ENCODE data around the gene EEF1AKMT3. TPM values are rescaled to one million over a fixed set of nuclear protein-coding genes. Genes with fewer than 3 reads are reported as not detected.

EEF1AKMT3 gene
- total and polyA plus RNA-seq, 9 of the 15 experiments (the other 6 are each of a cell fraction or from before 2014, with no cell fraction given), result 4.1 to 17.2 (median 7.9) TPM

- CTCF ChIA-PET (ENCODE audit: low intra/inter-chr PET ratio), result no interaction called here
- Histone ChIP-seq H3K9me3 (replicated peaks; ENCODE audit: control insufficient read depth, insufficient read depth, low read depth, low read length) (no peaks in the 10 kb centered on the region), H3K9ac (ENCODE audit: insufficient read depth in 1 of 2, low read depth in 2 of 2, low read length in 2 of 2) (no peak overlapping the region), H2AFZ (ENCODE audit: low read depth, low read length) (no peak overlapping the region), H3K27ac (ENCODE audit: extremely low read depth, low read depth, low read length) (no peak overlapping the region), H3K9me1 (ENCODE audit: control insufficient read depth, insufficient read depth, low read length) (no peaks in the 10 kb centered on the region), H3K36me3 (ENCODE audit: control insufficient read depth, insufficient read depth, low read length) (peaks cover 15% of the 10 kb centered on the region; the same call in 2 of the 3 replicates), H3K4me3 (no peak overlapping the region), H4K20me1 (replicated peaks; ENCODE audit: control insufficient read depth, insufficient read depth, low read length) (no peaks in the 10 kb centered on the region), H3K4me2 (ENCODE audit: insufficient read depth, low read length) (no peak overlapping the region), H3K4me1 (replicated peaks in 1 of 2; ENCODE audit: control insufficient read depth in 2 of 2, insufficient read depth in 2 of 2, low read length in 2 of 2) (peaks cover 27 to 28% of the 10 kb centered on the region in 2 experiments), H3K79me2 (ENCODE audit: control insufficient read depth, insufficient read depth, low read length) (peaks cover 11% of the 10 kb centered on the region; the same call in 2 of the 3 replicates), H3K27me3 (ENCODE audit: control insufficient read depth in 2 of 2, insufficient read depth in 2 of 2, low read length in 2 of 2) (no peaks in the 10 kb centered on the region)
- no TSS peak for BruUV-seq (replicated peaks)
- in situ Hi-C loops (cut with MboI) (no loop called here), intact Hi-C loops (cut with micrococcal nuclease) (loop anchor here (2.0 kb wide), 1 partner anchor 57 kb away; no protein-coding TSS in a partner anchor)
- TF ChIP-seq KLF10 (CRISPR knock-in tag; IDR thresholded peaks at IDR 0.05) (no peak), ZKSCAN1 (IDR thresholded peaks at IDR 0.05; ENCODE audit: low read depth, low read length) (no peak), ZNF449 (CRISPR knock-in tag; IDR thresholded peaks at IDR 0.05) (no peak), PML (IDR thresholded peaks at IDR 0.05; ENCODE audit: low read length) (no peak), ZNF384 (IDR thresholded peaks at IDR 0.05; ENCODE audit: low read depth, low read length) (no peak)
- ATAC-seq, result no peak
- POLR2A ChIA-PET, result interaction anchor here (2.3 kb wide), 1 partner anchor 10 kb away, joined by 26 read pairs; the partner anchor contains the start of gene CYP27B1
- FAIRE-seq, result no peak
- DNase-seq (ENCODE audit: extremely low read depth in 1 of 4, low spot score in 3 of 4), result no peak
- WGBS (ENCODE audit: insufficient coverage, low coverage, missing lambda C conversion rate), result 82% methylated on average over 4 of the region's 4 CpGs
Measured at GRCh38 chr12:57757771-57758170, 14.6 kb upstream of the EEF1AKMT3 start.

All from K562 (cell line).